ENCODE results near the gene SURF1.

SURF1 gene

GRCh38 chr9:133349965-133350616 is 6.2 kb downstream of the SURF1 start:
- no peak overlapping the region for H3K4me3 ChIP-seq (replicated peaks; ENCODE audit: insufficient read depth, low read length)
- no peak for DNase-seq (ENCODE audit: low read depth in 1 of 2, low spot score in 1 of 2)
- no peaks in the 10 kb centered on the region for H3K27me3 ChIP-seq (ENCODE audit: insufficient read depth, poor library complexity, severe bottlenecking)
- peak; percentile 28; the same call in 1 of the 2 replicates for TF ChIP-seq POLR2AphosphoS5 (IDR thresholded peaks at IDR 0.05; ENCODE audit: low read depth)
- TF ChIP-seq REST (IDR thresholded peaks at IDR 0.05; ENCODE audit: insufficient replicate concordance, low read depth): no peak
- H3K27ac ChIP-seq (replicated peaks): peak overlapping the region; percentile 96

- H3K4me3 ChIP-seq (replicated peaks; ENCODE audit: insufficient read depth, low read length): peak overlapping the region; percentile 81
- TF ChIP-seq, protein P1, sequence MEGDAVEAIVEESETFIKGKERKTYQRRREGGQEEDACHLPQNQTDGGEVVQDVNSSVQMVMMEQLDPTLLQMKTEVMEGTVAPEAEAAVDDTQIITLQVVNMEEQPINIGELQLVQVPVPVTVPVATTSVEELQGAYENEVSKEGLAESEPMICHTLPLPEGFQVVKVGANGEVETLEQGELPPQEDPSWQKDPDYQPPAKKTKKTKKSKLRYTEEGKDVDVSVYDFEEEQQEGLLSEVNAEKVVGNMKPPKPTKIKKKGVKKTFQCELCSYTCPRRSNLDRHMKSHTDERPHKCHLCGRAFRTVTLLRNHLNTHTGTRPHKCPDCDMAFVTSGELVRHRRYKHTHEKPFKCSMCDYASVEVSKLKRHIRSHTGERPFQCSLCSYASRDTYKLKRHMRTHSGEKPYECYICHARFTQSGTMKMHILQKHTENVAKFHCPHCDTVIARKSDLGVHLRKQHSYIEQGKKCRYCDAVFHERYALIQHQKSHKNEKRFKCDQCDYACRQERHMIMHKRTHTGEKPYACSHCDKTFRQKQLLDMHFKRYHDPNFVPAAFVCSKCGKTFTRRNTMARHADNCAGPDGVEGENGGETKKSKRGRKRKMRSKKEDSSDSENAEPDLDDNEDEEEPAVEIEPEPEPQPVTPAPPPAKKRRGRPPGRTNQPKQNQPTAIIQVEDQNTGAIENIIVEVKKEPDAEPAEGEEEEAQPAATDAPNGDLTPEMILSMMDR (IDR thresholded peaks at IDR 0.05; ENCODE audit: insufficient read depth, low read length): no peak
- no peak for TF ChIP-seq GABPA (IDR thresholded peaks at IDR 0.05; ENCODE audit: low read depth)
- no peak for TF ChIP-seq POLR2AphosphoS5 (IDR thresholded peaks at IDR 0.05; ENCODE audit: low read depth)
- TF ChIP-seq REST (IDR thresholded peaks at IDR 0.05; ENCODE audit: insufficient replicate concordance, low read depth): no peak
- TF ChIP-seq SPI1 (IDR thresholded peaks at IDR 0.05; ENCODE audit: borderline replicate concordance, low read depth): no peak
- H3K27ac ChIP-seq (replicated peaks): peak overlapping the region; percentile 96
- H3K27me3 ChIP-seq (ENCODE audit: insufficient read depth, poor library complexity, severe bottlenecking): no peaks in the 10 kb centered on the region
- no peak for DNase-seq (ENCODE audit: low read depth in 1 of 2, low spot score in 1 of 2)
These were observed 7.3 kb downstream of the SURF1 start for GRCh38 chr9:133348718-133349573.

GRCh38 chr9:133347985-133348717 is 8.1 kb downstream of the SURF1 start, which contains the start of the genes MED22 and RPL7A:
MED22 (minus strand) TSS chr9:133348131; CDS start chr9:133346662, 1,469 bp downstream.
RPL7A (plus strand) TSS chr9:133348218; CDS start chr9:133348244, 26 bp downstream.
- H3K27ac ChIP-seq (replicated peaks): peak within 1 kb of the TSS; percentile 96
- H3K27me3 ChIP-seq (ENCODE audit: insufficient read depth, poor library complexity, severe bottlenecking): no peaks in the 10 kb centered on the region
- peak within 1 kb of the TSS; percentile 81 for H3K4me3 ChIP-seq (replicated peaks; ENCODE audit: insufficient read depth, low read length)
- peak; percentile 86 for TF ChIP-seq REST (IDR thresholded peaks at IDR 0.05; ENCODE audit: insufficient replicate concordance, low read depth)
- TF ChIP-seq, protein P1 (IDR thresholded peaks at IDR 0.05; ENCODE audit: insufficient read depth, low read length): no peak
- no peak; the same call in 1 of the 2 replicates for TF ChIP-seq SPI1 (IDR thresholded peaks at IDR 0.05; ENCODE audit: borderline replicate concordance, low read depth)
- TF ChIP-seq POLR2AphosphoS5 (IDR thresholded peaks at IDR 0.05; ENCODE audit: low read depth): peak; percentile 99
- DNase-seq (ENCODE audit: low read depth in 1 of 2, low spot score in 1 of 2): peak; percentile 92 to 95

Data from HL-60 (cell line).